ENCODE results near the gene LMNTD2.

Gene LMNTD2

GRCh38 chr11:514606-515005, 45.9 kb downstream of the LMNTD2 start:
- DNase-seq (ENCODE audit: low read depth in 2 of 2), result no peak

DNA sequence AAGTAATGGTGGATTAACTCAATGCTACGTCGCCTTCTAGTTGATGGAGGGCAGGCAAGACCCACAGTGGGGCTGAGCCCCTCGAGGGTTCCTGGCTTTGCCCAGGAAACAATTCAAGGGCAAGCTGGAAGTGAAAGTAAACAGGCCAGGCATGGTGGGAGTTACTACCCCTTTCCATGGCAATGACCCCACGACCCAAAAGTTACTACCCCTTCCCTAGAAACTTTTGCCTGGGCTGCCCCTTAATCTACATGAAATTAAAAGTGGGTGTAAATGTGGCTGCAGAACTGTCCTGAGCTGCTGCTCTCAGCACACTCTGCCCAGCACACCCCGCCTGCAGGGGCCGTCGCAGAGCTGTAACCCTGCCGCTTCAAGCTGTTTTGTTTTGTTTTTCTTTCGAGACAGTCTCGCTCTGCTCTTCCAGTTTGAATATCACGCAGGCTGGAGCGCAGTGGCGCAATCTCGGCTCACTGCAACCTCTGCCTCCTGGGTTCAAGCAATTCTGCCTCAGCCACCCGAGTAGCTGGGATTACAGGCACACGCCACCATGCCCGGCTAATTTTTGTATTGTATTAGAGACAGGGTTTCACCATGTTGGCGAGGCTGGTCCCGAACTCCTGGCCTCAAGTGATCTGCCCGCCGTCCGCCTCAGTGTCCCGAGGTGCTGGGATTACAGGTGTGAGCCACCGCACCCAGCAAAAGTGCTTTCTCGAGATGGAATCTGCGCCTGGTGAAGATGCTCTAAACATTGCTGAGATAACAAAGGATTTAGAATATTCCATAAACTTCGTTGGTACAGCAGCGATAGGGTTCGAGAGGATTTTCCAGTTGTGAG, 47.6 kb downstream of the LMNTD2 start:
- DNase-seq (ENCODE audit: low read depth in 2 of 2), result no peak

DNA sequence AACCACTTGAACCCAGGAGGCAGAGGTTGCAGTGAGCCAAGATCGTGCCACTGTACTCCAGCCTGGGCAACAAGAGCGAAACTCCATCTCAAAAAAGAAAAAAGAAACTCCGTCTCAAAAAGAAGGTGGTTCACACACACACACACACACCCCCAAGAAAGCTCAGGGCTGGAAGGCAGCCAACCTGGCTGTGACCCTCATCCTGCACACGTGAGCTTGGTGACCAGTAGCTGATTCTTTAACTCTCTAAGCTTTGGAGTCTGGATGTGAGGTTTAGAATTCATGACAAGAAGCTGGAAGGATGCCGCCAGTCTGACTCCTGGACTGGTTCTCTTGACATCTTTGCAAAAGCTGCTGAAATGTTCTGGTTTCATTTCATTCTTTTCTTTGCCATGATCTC, 51.6 kb downstream of the LMNTD2 start:
- no peak for DNase-seq (ENCODE audit: low read depth in 2 of 2)

GRCh38 chr11:507727-508515, 52.6 kb downstream of the LMNTD2 start:
- no peak for DNase-seq (ENCODE audit: low read depth in 2 of 2)

DNA sequence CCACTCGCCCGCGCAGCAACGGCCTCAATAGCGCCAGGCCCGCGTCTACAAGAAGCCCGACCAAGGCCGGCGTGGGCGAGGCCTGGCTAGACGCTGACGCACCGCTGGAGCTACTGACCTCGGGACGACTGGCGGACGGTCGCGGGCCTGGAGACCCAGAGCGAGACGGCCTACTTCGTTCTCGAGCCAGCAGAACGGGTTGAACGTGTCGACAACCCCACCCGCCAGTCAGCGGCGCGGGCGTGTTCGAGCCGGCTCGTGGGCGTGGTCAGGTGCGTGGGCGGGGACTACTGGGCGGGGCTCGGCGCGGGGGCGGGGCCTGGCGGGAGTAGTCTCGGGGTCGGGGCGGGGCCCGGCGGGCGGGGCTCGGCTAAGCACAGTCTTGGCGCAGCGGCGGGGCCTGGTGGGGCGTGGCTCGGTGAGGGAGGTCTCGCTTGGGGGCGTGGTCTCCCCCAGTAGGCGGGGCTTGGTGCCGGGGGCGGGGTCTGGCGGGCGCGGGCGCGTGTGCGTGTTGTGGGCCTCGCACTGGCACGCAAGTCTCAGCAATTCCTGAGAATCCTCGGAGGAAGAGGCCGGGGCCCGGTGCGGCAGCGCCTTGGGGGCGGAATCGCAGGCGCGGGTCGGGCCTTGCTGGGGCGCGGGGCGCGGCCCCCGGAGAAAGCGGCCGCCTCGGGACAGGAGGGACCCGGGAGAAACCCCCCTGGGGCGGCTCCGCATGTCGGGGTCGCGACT, 53.4 kb downstream of the LMNTD2 start, which contains the start of gene RNH1:
Gene RNH1, minus strand, starts transcription at position 248 of the 732 bp plus-strand sequence. CDS start 5,080 bp downstream, outside the sequence.
- DNase-seq (ENCODE audit: low read depth in 2 of 2), result peak; percentile 98

DNA sequence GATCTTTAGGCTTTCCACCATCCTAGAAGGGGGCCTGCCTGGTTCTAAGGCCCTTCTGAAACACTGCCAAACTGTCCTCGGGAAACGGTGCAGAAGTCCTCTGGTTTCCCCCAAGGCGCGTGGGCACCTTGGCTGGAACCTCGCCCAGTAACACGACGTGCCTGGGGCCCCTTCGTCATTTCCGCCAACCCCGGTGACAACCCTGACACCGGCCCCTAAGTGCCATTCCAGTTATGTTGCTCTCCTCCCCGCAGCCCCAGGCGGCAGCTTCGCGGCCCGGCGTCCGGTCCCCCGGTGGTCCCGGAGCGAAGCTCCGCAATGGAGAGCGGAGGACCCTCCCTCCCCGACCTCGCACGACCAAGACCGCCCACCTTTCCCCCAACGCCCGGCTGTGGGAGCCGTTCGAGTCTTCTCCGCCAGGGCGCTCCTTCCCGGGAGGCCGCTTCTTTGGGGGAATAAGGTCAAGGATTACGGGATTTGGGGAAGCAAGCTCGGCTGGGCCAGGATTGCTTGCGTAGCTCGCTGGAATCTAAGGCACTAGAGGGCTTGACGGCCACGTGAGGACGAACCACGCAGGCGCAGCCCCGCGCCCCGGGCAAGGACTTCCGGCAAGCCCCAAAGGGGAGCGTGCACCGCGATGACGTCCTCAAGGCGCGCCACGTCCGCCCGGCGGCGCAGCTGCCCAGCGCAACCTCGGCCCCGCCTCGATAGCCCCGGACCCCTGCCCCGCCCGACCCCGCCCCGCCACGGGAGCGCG, 54.1 kb downstream of the LMNTD2 start:
- peak; percentile 92 to 93 for DNase-seq (ENCODE audit: low read depth in 2 of 2)

DNA sequence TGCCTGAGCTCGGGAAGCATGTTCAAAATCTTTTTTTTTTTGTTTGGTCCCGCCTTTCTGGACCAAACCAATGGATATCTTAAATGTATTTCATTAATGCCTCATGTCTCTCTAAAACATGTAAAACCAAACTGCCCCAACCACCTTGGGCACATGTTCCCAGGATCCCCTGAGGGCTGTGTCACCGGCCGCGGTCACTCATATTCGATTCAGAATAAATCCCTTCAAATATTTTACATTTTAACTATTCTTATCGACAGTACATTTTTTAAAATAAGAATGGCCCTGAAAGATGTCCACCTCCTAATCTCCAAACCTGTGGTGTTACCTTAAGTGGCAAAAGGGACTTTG, 55.6 kb downstream of the LMNTD2 start:
- no peak for DNase-seq (ENCODE audit: low read depth in 2 of 2)
